Right forelimb (tissue), 1 donor: ENCODE data around the gene RASSF7.

Source experiments
- DNase-seq: peaks from one replicate; pipeline ENCODE4 v3.0.0-alpha.2; 2018

Gene RASSF7

GRCh38 chr11:587546-587945, 26.8 kb downstream of the RASSF7 start:
- no peak for DNase-seq

- no peak for DNase-seq
These were observed 27.2 kb downstream of the RASSF7 start for GRCh38 chr11:587978-588380.

- no peak for DNase-seq
These were observed 29.0 kb downstream of the RASSF7 start for GRCh38 chr11:589798-590197.

- no peak for DNase-seq
These were observed 30.2 kb downstream of the RASSF7 start for GRCh38 chr11:590997-591396.

- no peak for DNase-seq
These were observed 31.7 kb downstream of the RASSF7 start for GRCh38 chr11:592501-592900.

- DNase-seq = no peak
These were observed 32.1 kb downstream of the RASSF7 start for GRCh38 chr11:592918-593317.

GRCh38 chr11:593347-593746, 32.6 kb downstream of the RASSF7 start:
- no peak for DNase-seq

GRCh38 chr11:595400-595799, 34.6 kb downstream of the RASSF7 start:
- no peak for DNase-seq

- DNase-seq = no peak
These were observed 35.6 kb downstream of the RASSF7 start for GRCh38 chr11:596374-596773.

- DNase-seq = no peak
These were observed 36.5 kb downstream of the RASSF7 start for GRCh38 chr11:597166-597725.

GRCh38 chr11:598005-598680, 37.4 kb downstream of the RASSF7 start:
- DNase-seq = no peak

GRCh38 chr11:601573-602245, 40.9 kb downstream of the RASSF7 start:
- DNase-seq = no peak

GRCh38 chr11:603154-603553, 42.4 kb downstream of the RASSF7 start:
- no peak for DNase-seq

- peak; percentile 29 for DNase-seq
These were observed 44.7 kb downstream of the RASSF7 start for GRCh38 chr11:605286-606129.

- DNase-seq = peak; percentile 46
These were observed 45.5 kb downstream of the RASSF7 start for GRCh38 chr11:606245-606644.

GRCh38 chr11:607020-607780, 46.4 kb downstream of the RASSF7 start:
- peak; percentile 25 for DNase-seq

- no peak for DNase-seq
These were observed 47.3 kb downstream of the RASSF7 start for GRCh38 chr11:607971-608659.

- DNase-seq = no peak
These were observed 48.1 kb downstream of the RASSF7 start for GRCh38 chr11:608791-609251.

GRCh38 chr11:609341-609811, 48.6 kb downstream of the RASSF7 start:
- DNase-seq = no peak

GRCh38 chr11:610146-610801, 49.5 kb downstream of the RASSF7 start:
- DNase-seq = no peak
